Hepatocyte (in vitro differentiated cells): ENCODE results near the gene VASN.

ENCODE experiments used
- CTCF ChIP-seq: fragments of 200-600 bp; sonication (generic); IDR thresholded peaks from 2 replicates; pipeline ENCODE4 v1.5.1; 2016; ENCODE audit warnings: antibody characterized with exemption, mild to moderate bottlenecking; ENCODE audit not compliant: poor library complexity
- EZH2 ChIP-seq: fragments of 200-600 bp; sonication (generic); IDR thresholded peaks from 2 replicates; pipeline ENCODE4 v1.6.1; 2016; ENCODE audit warnings: antibody characterized with exemption, mild to moderate bottlenecking, borderline replicate concordance

- TF ChIP-seq EZH2 (no peak), CTCF (no peak)
These were observed 17.7 kb downstream of the VASN start for GRCh38 chr16:4389051-4389955.
